OCI-LY3 (cell line): Measurements from ENCODE around the gene MCUB.

ENCODE experiments used
- H2AFZ ChIP-seq: fragments of 200-600, 300-600 bp; shearing (Covaris generic); 2 replicates; pipeline ENCODE4 v1.6.0; 2014; ENCODE audit warnings: antibody characterized with exemption, low read depth, low read length
- H3K27ac ChIP-seq: fragments of 200-600, 300-600 bp; sonication (generic); 2 replicates; pipeline ENCODE4 v1.5.1; 2014; ENCODE audit warnings: mild to moderate bottlenecking, low read length, moderate library complexity, mixed read lengths
- H3K27me3 ChIP-seq: fragments of 200-600, 300-600 bp; sonication (generic); 2 replicates; pipeline ENCODE4 v1.6.1; 2014; ENCODE audit warnings: low read depth, low read length, mixed read lengths
- H3K36me3 ChIP-seq: fragments of 200-600, 300-600 bp; sonication (generic); replicated peaks from 2 replicates; pipeline ENCODE3; 2014; ENCODE audit warnings: low read depth, low read length, mixed read lengths
- H3K4me1 ChIP-seq: fragments of 300-600, 200-600 bp; sonication (generic); 2 replicates; pipeline ENCODE4 v1.6.1; 2014; ENCODE audit warnings: low read length, mixed read lengths
- H3K4me2 ChIP-seq: fragments of 200-600, 300-600 bp; sonication (generic); 2 replicates; pipeline ENCODE4 v1.6.1; 2014; ENCODE audit warnings: low read length, mixed read lengths
- H3K4me3 ChIP-seq: fragments of 300-600, 200-600 bp; sonication (generic); 2 replicates; pipeline ENCODE4 v1.5.1; 2014; ENCODE audit warnings: antibody characterized with exemption, mild to moderate bottlenecking, low read length, moderate library complexity
- H3K79me2 ChIP-seq: fragments of 300-600, 200-600 bp; shearing (Covaris generic); 2 replicates; pipeline ENCODE4 v1.6.1; 2014; ENCODE audit warnings: mild to moderate bottlenecking, low read length, mixed read lengths
- H3K9ac ChIP-seq: fragments of 300-600, 200-600 bp; shearing (Covaris generic); 2 replicates; pipeline ENCODE4 v1.6.0; 2014; ENCODE audit warnings: mild to moderate bottlenecking, low read length, moderate library complexity
- H3K9me3 ChIP-seq: fragments of 200-600, 300-600 bp; shearing (Covaris generic); 2 replicates; pipeline ENCODE4 v1.6.1; 2014; ENCODE audit warnings: low read length, mixed read lengths; ENCODE audit not compliant: insufficient read depth
- H4K20me1 ChIP-seq: fragments of 200-600, 300-600 bp; sonication (generic); 2 replicates; pipeline ENCODE4 v1.6.1; 2016; ENCODE audit warnings: low read length, mixed read lengths; ENCODE audit not compliant: insufficient read depth
- CTCF ChIP-seq: fragments of 200-600, 300-600 bp; sonication (generic); IDR thresholded peaks from 2 replicates; pipeline ENCODE4 v1.5.1; 2014; ENCODE audit warnings: antibody characterized with exemption, low read length, low read depth
- EZH2phosphoT487 ChIP-seq: fragments of 200-600 bp; shearing (Covaris generic); IDR thresholded peaks from 2 replicates; pipeline ENCODE4 v1.6.1; 2018; ENCODE audit warnings: antibody characterized with exemption, mixed run types, low read depth

The MCUB gene

GRCh38 chr4:109624536-109624935, 64.5 kb downstream of the MCUB start:
- no peak overlapping the region for H3K4me3 ChIP-seq
- H3K36me3 ChIP-seq, result no peaks in the 10 kb centered on the region
- H3K27ac ChIP-seq, result no peak overlapping the region
- no peaks in the 10 kb centered on the region for H3K27me3 ChIP-seq
- H3K9me3 ChIP-seq, result no peaks in the 10 kb centered on the region
- no peak for TF ChIP-seq EZH2phosphoT487
- TF ChIP-seq CTCF, result no peak
- no peak overlapping the region for H3K4me2 ChIP-seq
- no peak overlapping the region for H3K9ac ChIP-seq
- no peaks in the 10 kb centered on the region for H3K4me1 ChIP-seq
- H3K79me2 ChIP-seq, result no peaks in the 10 kb centered on the region
- H4K20me1 ChIP-seq, result no peaks in the 10 kb centered on the region
- no peak overlapping the region for H2AFZ ChIP-seq

GRCh38 chr4:109627361-109627760, 67.3 kb downstream of the MCUB start:
- Histone ChIP-seq H4K20me1 (no peaks in the 10 kb centered on the region), H3K4me3 (no peak overlapping the region), H3K4me2 (no peak overlapping the region), H3K27ac (no peak overlapping the region), H3K36me3 (no peaks in the 10 kb centered on the region), H2AFZ (no peak overlapping the region), H3K9ac (no peak overlapping the region), H3K27me3 (no peaks in the 10 kb centered on the region), H3K4me1 (peaks cover 5% of the 10 kb centered on the region), H3K79me2 (no peaks in the 10 kb centered on the region), H3K9me3 (no peaks in the 10 kb centered on the region)
- TF ChIP-seq EZH2phosphoT487 (no peak), CTCF (no peak)

GRCh38 chr4:109629775-109630174, 69.7 kb downstream of the MCUB start:
- Histone ChIP-seq H3K9ac (no peak overlapping the region), H3K36me3 (no peaks in the 10 kb centered on the region), H3K79me2 (no peaks in the 10 kb centered on the region), H2AFZ (no peak overlapping the region), H4K20me1 (no peaks in the 10 kb centered on the region), H3K4me2 (no peak overlapping the region), H3K4me3 (no peak overlapping the region), H3K27ac (no peak overlapping the region), H3K27me3 (no peaks in the 10 kb centered on the region), H3K9me3 (no peaks in the 10 kb centered on the region), H3K4me1 (peaks cover 5% of the 10 kb centered on the region)
- TF ChIP-seq EZH2phosphoT487, result no peak
- no peak for TF ChIP-seq CTCF

GRCh38 chr4:109631532-109632108, 71.6 kb downstream of the MCUB start:
- Histone ChIP-seq H3K4me3 (no peak overlapping the region), H3K27me3 (no peaks in the 10 kb centered on the region), H3K4me2 (no peak overlapping the region), H3K4me1 (peaks cover 5% of the 10 kb centered on the region), H2AFZ (no peak overlapping the region), H4K20me1 (no peaks in the 10 kb centered on the region), H3K9me3 (no peaks in the 10 kb centered on the region), H3K36me3 (no peaks in the 10 kb centered on the region), H3K27ac (no peak overlapping the region), H3K9ac (no peak overlapping the region), H3K79me2 (no peaks in the 10 kb centered on the region)
- no peak for TF ChIP-seq CTCF
- TF ChIP-seq EZH2phosphoT487, result no peak
